IPS-20b (cell line): ENCODE measurements around the gene USP17L11.
"Not testable (repeated sequence)": the region's sequence is repeated elsewhere in the genome, so short reads cannot be mapped to it uniquely, and the experiment has no call there.

ENCODE experiments used
- H3K27ac ChIP-seq: one replicate; pipeline ENCODE4 v1.5.1; 2013; ENCODE audit warnings: low read length
- H3K27me3 ChIP-seq: 2 replicates; pipeline ENCODE4 v1.6.1; 2013; ENCODE audit warnings: mild to moderate bottlenecking, low read length, inconsistent platforms; ENCODE audit not compliant: insufficient read depth
- H3K36me3 ChIP-seq: 2 replicates; pipeline ENCODE4 v1.6.1; 2013; ENCODE audit warnings: low read depth, mild to moderate bottlenecking, inconsistent platforms, low read length, moderate library complexity; ENCODE audit not compliant: insufficient read depth
- H3K4me1 ChIP-seq: 2 replicates; pipeline ENCODE4 v1.6.1; 2013; ENCODE audit warnings: mild to moderate bottlenecking, control low read depth, inconsistent platforms, low read length, moderate library complexity; ENCODE audit not compliant: insufficient read depth
- H3K4me3 ChIP-seq: 2 replicates; pipeline ENCODE4 v1.5.1; 2013; ENCODE audit warnings: mild to moderate bottlenecking, low read length, inconsistent platforms
- H3K9ac ChIP-seq: 2 replicates; pipeline ENCODE4 v1.6.1; 2013; ENCODE audit warnings: low read depth, mild to moderate bottlenecking, inconsistent platforms, low read length, moderate library complexity
- H3K9me3 ChIP-seq: 2 replicates; pipeline ENCODE4 v1.6.1; 2013; ENCODE audit warnings: mild to moderate bottlenecking, low read depth, low read length, inconsistent platforms; ENCODE audit not compliant: insufficient read depth

The USP17L11 gene

DNA sequence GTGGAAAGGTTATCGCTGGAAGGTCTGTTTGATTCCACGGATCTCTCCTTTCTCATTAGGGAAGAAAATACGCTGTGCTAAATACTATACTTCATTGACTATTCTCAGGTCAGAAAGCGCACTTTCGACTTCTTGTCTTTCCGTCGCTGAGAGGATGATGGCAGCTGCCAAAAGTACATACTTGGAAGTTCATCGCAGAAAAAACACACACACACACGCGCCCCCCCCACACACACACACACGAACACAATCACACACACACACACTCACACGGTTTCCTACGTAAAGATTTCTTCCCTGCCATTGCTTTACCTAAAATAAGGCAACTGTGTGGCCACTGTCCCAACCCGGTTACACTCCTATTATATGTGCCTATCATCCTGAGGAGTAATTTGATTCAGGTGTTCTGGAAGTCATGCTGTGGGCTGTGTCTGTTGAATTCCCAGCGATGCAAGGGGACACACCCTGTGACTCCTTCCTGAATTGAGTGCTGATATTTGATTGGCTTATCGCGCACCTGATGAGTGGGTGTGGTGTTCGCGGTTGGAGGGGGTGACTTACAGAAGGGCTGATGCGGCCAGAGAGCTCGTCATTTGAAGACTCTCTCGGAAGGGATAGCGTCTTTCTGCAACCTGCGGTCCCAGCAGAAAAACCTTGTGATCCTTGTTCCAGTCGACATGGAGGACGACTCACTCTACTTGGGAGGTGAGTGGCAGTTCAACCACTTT lies 32.9 kb downstream of the USP17L11 start, which contains the start of gene USP17L18:
USP17L18 (plus strand) TSS at position 678 of the 728 bp plus-strand sequence; CDS start at position 678, 0 bp downstream.
- not testable (repeated sequence) for H3K9ac ChIP-seq, H3K4me3 ChIP-seq

GRCh38 chr4:9253078-9253477 lies 37.9 kb downstream of the USP17L11 start, which contains the start of gene USP17L19:
Gene USP17L19, plus strand, starts transcription at chr4:9253378. Its CDS starts 0 bp downstream, at chr4:9253378.
- not testable (repeated sequence) for H3K4me1 ChIP-seq, H3K4me3 ChIP-seq, H3K27ac ChIP-seq, H3K9ac ChIP-seq, H3K27me3 ChIP-seq, H3K9me3 ChIP-seq, H3K36me3 ChIP-seq

More for the DNA sequence above, 32.9 kb downstream of the USP17L11 start, which contains the start of gene USP17L18:
- H3K36me3 ChIP-seq, H3K9me3 ChIP-seq, H3K4me1 ChIP-seq, H3K27me3 ChIP-seq, H3K27ac ChIP-seq: not testable (repeated sequence)

GRCh38 chr4:9257824-9258223 lies 42.6 kb downstream of the USP17L11 start, which contains the start of gene USP17L20:
Gene USP17L20, plus strand, starts transcription at chr4:9258124. Its CDS starts 0 bp downstream, at chr4:9258124.
- H3K4me1 ChIP-seq, H3K4me3 ChIP-seq, H3K27me3 ChIP-seq, H3K36me3 ChIP-seq, H3K9me3 ChIP-seq, H3K27ac ChIP-seq, H3K9ac ChIP-seq: not testable (repeated sequence)

DNA sequence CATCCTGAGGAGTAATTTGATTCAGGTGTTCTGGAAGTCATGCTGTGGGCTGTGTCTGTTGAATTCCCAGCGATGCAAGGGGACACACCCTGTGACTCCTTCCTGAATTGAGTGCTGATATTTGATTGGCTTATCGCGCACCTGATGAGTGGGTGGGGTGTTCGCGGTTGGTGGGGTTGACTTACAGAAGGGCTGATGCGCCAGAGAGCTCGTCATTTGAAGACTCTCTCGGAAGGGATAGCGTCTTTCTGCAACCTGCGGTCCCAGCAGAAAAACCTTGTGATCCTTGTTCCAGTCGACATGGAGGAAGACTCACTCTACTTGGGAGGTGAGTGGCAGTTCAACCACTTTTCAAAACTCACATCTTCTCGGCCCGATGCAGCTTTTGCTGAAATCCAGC lies 47.4 kb downstream of the USP17L11 start, which contains the start of gene USP17L21:
USP17L21 (plus strand) TSS at position 301 of the 400 bp plus-strand sequence; CDS start at position 301, 0 bp downstream.
- H3K27me3 ChIP-seq, H3K36me3 ChIP-seq, H3K4me3 ChIP-seq, H3K4me1 ChIP-seq, H3K9me3 ChIP-seq, H3K9ac ChIP-seq, H3K27ac ChIP-seq: not testable (repeated sequence)
